Erythroblast (primary cell): ENCODE measurements around the gene KRT86.

Experiments used
- GATA1 ChIP-seq: IDR thresholded peaks from 2 replicates; pipeline ENCODE4 v1.6.1; 2011; ENCODE audit warnings: low read depth, mild to moderate bottlenecking, control low read depth, low read length, moderate library complexity
- POLR2A ChIP-seq: IDR thresholded peaks from 2 replicates; pipeline ENCODE4 v1.6.1; 2011; ENCODE audit warnings: mild to moderate bottlenecking, low read length

- TF ChIP-seq POLR2A: no peak
- no peak for TF ChIP-seq GATA1
Measured at GRCh38 chr12:52284562-52285171, 10.2 kb downstream of the KRT86 start.
